Urinary bladder (tissue), 4 donors: ENCODE measurements around the gene GPR89A. TPM values are rescaled to one million over a fixed set of nuclear protein-coding genes. Genes with fewer than 3 reads are reported as not detected.

Experiments
- DNase-seq: peaks from one replicate; pipeline ENCODE4 v3.0.0-alpha.2; 2015; ENCODE audit errors: extremely low spot score
- H3K27ac ChIP-seq: one replicate; pipeline ENCODE4 v1.5.1; 2013; ENCODE audit warnings: low read depth, mild to moderate bottlenecking, moderate library complexity
- H3K36me3 ChIP-seq: one replicate; pipeline ENCODE4 v1.6.1; 2013; ENCODE audit warnings: mild to moderate bottlenecking, moderate library complexity; ENCODE audit not compliant: insufficient read depth
- H3K4me1 ChIP-seq: one replicate; pipeline ENCODE4 v1.6.1; 2013; ENCODE audit warnings: mild to moderate bottlenecking, moderate library complexity; ENCODE audit not compliant: insufficient read depth
- H3K4me3 ChIP-seq: one replicate; pipeline ENCODE4 v1.5.1; 2013; ENCODE audit warnings: low read depth, low read length
- WGBS: extraction: QIAGEN DNeasy Blood & Tissue Kit; methylation state at CpG from one replicate; pipeline ENCODE4 v1.1.7; 2013; 5-methylcytosine and 5-hydroxymethylcytosine counted together
- polyA plus RNA-seq: library from polyadenylated mRNA; stranded (reverse); fragments of 200-250 nt; gene quantifications from one replicate; pipeline ENCODE4 v1.2.3, GENCODE V29; 2013
- total RNA-seq: library from RNA; depleted of rRNA; stranded (reverse); fragments of >200 nt; gene quantifications from one replicate; pipeline ENCODE4 v1.2.3, GENCODE V29; 2014
- donor health status: healthy with polysubstance abuse.
- donor health status: healthy.

Gene GPR89A
- total and polyA plus RNA-seq, 2 donors, result 11.6 to 45.5 TPM

- 90% methylated on average over 11 of the region's 11 CpGs for WGBS
- Histone ChIP-seq H3K27ac (no peak overlapping the region), H3K4me3 (no peak overlapping the region), H3K4me1 (no peaks in the 10 kb centered on the region), H3K36me3 (no peaks in the 10 kb centered on the region)
- DNase-seq, result no peak
Observed at GRCh38 chr1:145692785-145693443, 85.1 kb downstream of the GPR89A start.

GRCh38 chr1:145695821-145696629, 88.2 kb downstream of the GPR89A start:
- 71% methylated on average over 5 of the region's 5 CpGs for WGBS
- no peak for DNase-seq
- Histone ChIP-seq H3K4me1 (no peaks in the 10 kb centered on the region), H3K36me3 (no peaks in the 10 kb centered on the region), H3K27ac (no peak overlapping the region), H3K4me3 (no peak overlapping the region)

GRCh38 chr1:145696630-145696960, 88.8 kb downstream of the GPR89A start:
- H3K4me3 ChIP-seq, result no peak overlapping the region
- WGBS, result 87% methylated on average over 3 of the region's 3 CpGs
- H3K27ac ChIP-seq, result no peak overlapping the region
- no peak for DNase-seq
- no peaks in the 10 kb centered on the region for H3K36me3 ChIP-seq
- H3K4me1 ChIP-seq, result no peaks in the 10 kb centered on the region

- H3K27ac ChIP-seq, result no peak overlapping the region
- H3K4me3 ChIP-seq, result no peak overlapping the region
- H3K4me1 ChIP-seq, result no peaks in the 10 kb centered on the region
- no peak for DNase-seq
- H3K36me3 ChIP-seq, result no peaks in the 10 kb centered on the region
- WGBS, result 70% methylated on average over 2 of the region's 2 CpGs
Observed at GRCh38 chr1:145701306-145701862, 93.6 kb downstream of the GPR89A start.

GRCh38 chr1:145702052-145702451, 94.3 kb downstream of the GPR89A start:
- Histone ChIP-seq H3K27ac (no peak overlapping the region), H3K4me3 (no peak overlapping the region), H3K4me1 (no peaks in the 10 kb centered on the region), H3K36me3 (no peaks in the 10 kb centered on the region)
- 83% methylated on average over 2 of the region's 2 CpGs for WGBS
- no peak for DNase-seq

- H3K36me3 ChIP-seq, result no peaks in the 10 kb centered on the region
- no peaks in the 10 kb centered on the region for H3K4me1 ChIP-seq
- H3K27ac ChIP-seq, result no peak overlapping the region
- no peak for DNase-seq
- 88% methylated on average over 7 of the region's 7 CpGs for WGBS
- no peak overlapping the region for H3K4me3 ChIP-seq
Observed at GRCh38 chr1:145702826-145703225, 95.0 kb downstream of the GPR89A start.

GRCh38 chr1:145705622-145706021, 97.8 kb downstream of the GPR89A start:
- Histone ChIP-seq H3K36me3 (no peaks in the 10 kb centered on the region), H3K27ac (no peak overlapping the region), H3K4me1 (no peaks in the 10 kb centered on the region), H3K4me3 (no peak overlapping the region)
- DNase-seq, result no peak
- 91% methylated on average over 7 of the region's 7 CpGs for WGBS

GRCh38 chr1:145706086-145706664, 98.4 kb downstream of the GPR89A start:
- Histone ChIP-seq H3K4me3 (no peak overlapping the region), H3K27ac (no peak overlapping the region)
- WGBS, result 76% methylated on average over 2 of the region's 2 CpGs

GRCh38 chr1:145707183-145707867, 99.5 kb downstream of the GPR89A start, which contains the start of gene PDZK1:
Gene PDZK1, minus strand, starts transcription at chr1:145707368. Its CDS starts 19,347 bp downstream, at chr1:145688021.
- DNase-seq, result no peak
- H3K27ac ChIP-seq, result no peak within 1 kb of the TSS
- no peaks in the 10 kb centered on the region for H3K4me1 ChIP-seq
- 80% methylated on average over 9 of the region's 9 CpGs for WGBS
- H3K36me3 ChIP-seq, result no peaks in the 10 kb centered on the region
- no peak within 1 kb of the TSS for H3K4me3 ChIP-seq

More at GRCh38 chr1:145706086-145706664, 98.4 kb downstream of the GPR89A start:
- no peak for DNase-seq
- no peaks in the 10 kb centered on the region for H3K36me3 ChIP-seq
- no peaks in the 10 kb centered on the region for H3K4me1 ChIP-seq

GRCh38 chr1:145708063-145708462, 100.3 kb downstream of the GPR89A start:
- Histone ChIP-seq H3K4me1 (no peaks in the 10 kb centered on the region), H3K27ac (no peak overlapping the region), H3K36me3 (no peaks in the 10 kb centered on the region), H3K4me3 (no peak overlapping the region)
- no peak for DNase-seq
- WGBS, result 48% methylated on average over 7 of the region's 7 CpGs

- Histone ChIP-seq H3K27ac (no peak overlapping the region), H3K4me3 (no peak overlapping the region), H3K36me3 (no peaks in the 10 kb centered on the region), H3K4me1 (no peaks in the 10 kb centered on the region)
- 81% methylated on average over 4 of the region's 4 CpGs for WGBS
- DNase-seq, result no peak
Observed at GRCh38 chr1:145710291-145711027, 102.7 kb downstream of the GPR89A start.

GRCh38 chr1:145711213-145711651, 103.4 kb downstream of the GPR89A start:
- H3K4me3 ChIP-seq, result no peak overlapping the region
- no peaks in the 10 kb centered on the region for H3K4me1 ChIP-seq
- 33% methylated on average over 3 of the region's 3 CpGs for WGBS
- H3K36me3 ChIP-seq, result no peaks in the 10 kb centered on the region
- DNase-seq, result no peak
- no peak overlapping the region for H3K27ac ChIP-seq
